Measurements from ENCODE around the gene ITPR1.
"Not testable (repeated sequence)": the region's sequence is repeated elsewhere in the genome, so short reads cannot be mapped to it uniquely, and the experiment has no call there.

ITPR1 gene

GRCh38 chr3:4755566-4755965, 262.4 kb downstream of the ITPR1 start:
- H3K4me3 ChIP-seq (ENCODE audit: low read length) = no peak overlapping the region
- no peak overlapping the region for H3K27ac ChIP-seq (ENCODE audit: low read length)
- no peaks in the 10 kb centered on the region for H3K27me3 ChIP-seq (ENCODE audit: control insufficient read depth, insufficient read depth, low read length)
- no peaks in the 10 kb centered on the region for H3K9me3 ChIP-seq (ENCODE audit: control insufficient read depth, low read depth, low read length)
- no peak overlapping the region for H3K9ac ChIP-seq (ENCODE audit: low read length)
- H3K4me1 ChIP-seq (ENCODE audit: control insufficient read depth, low read depth, low read length) = peaks cover 7% of the 10 kb centered on the region
- H3K36me3 ChIP-seq (ENCODE audit: control insufficient read depth, low read depth, low read length) = no peaks in the 10 kb centered on the region

- Histone ChIP-seq H3K36me3 (ENCODE audit: control insufficient read depth, low read depth, low read length) (no peaks in the 10 kb centered on the region), H3K4me3 (ENCODE audit: low read length) (no peak overlapping the region), H3K9ac (ENCODE audit: low read length) (no peak overlapping the region), H3K27me3 (ENCODE audit: control insufficient read depth, insufficient read depth, low read length) (no peaks in the 10 kb centered on the region), H3K27ac (ENCODE audit: low read length) (no peak overlapping the region), H3K4me1 (ENCODE audit: control insufficient read depth, low read depth, low read length) (peaks cover 5% of the 10 kb centered on the region), H3K9me3 (ENCODE audit: control insufficient read depth, low read depth, low read length) (no peaks in the 10 kb centered on the region)
Measured at GRCh38 chr3:4756057-4756775, 263.1 kb downstream of the ITPR1 start.

- Histone ChIP-seq H3K27ac (ENCODE audit: low read length) (no peak overlapping the region), H3K9ac (ENCODE audit: low read length) (no peak overlapping the region), H3K27me3 (ENCODE audit: control insufficient read depth, insufficient read depth, low read length) (no peaks in the 10 kb centered on the region), H3K4me1 (ENCODE audit: control insufficient read depth, low read depth, low read length) (no peaks in the 10 kb centered on the region), H3K4me3 (ENCODE audit: low read length) (no peak overlapping the region), H3K9me3 (ENCODE audit: control insufficient read depth, low read depth, low read length) (no peaks in the 10 kb centered on the region), H3K36me3 (ENCODE audit: control insufficient read depth, low read depth, low read length) (no peaks in the 10 kb centered on the region)
Measured at GRCh38 chr3:4756855-4757574, 263.9 kb downstream of the ITPR1 start.

GRCh38 chr3:4757575-4758248, 264.6 kb downstream of the ITPR1 start:
- Histone ChIP-seq H3K4me3 (ENCODE audit: low read length) (no peak overlapping the region), H3K9ac (ENCODE audit: low read length) (no peak overlapping the region), H3K4me1 (ENCODE audit: control insufficient read depth, low read depth, low read length) (no peaks in the 10 kb centered on the region), H3K27ac (ENCODE audit: low read length) (no peak overlapping the region), H3K36me3 (ENCODE audit: control insufficient read depth, low read depth, low read length) (no peaks in the 10 kb centered on the region), H3K27me3 (ENCODE audit: control insufficient read depth, insufficient read depth, low read length) (no peaks in the 10 kb centered on the region), H3K9me3 (ENCODE audit: control insufficient read depth, low read depth, low read length) (no peaks in the 10 kb centered on the region)

- Histone ChIP-seq H3K36me3 (ENCODE audit: control insufficient read depth, low read depth, low read length) (no peaks in the 10 kb centered on the region), H3K4me1 (ENCODE audit: control insufficient read depth, low read depth, low read length) (no peaks in the 10 kb centered on the region), H3K4me3 (ENCODE audit: low read length) (no peak overlapping the region), H3K27ac (ENCODE audit: low read length) (no peak overlapping the region), H3K9me3 (ENCODE audit: control insufficient read depth, low read depth, low read length) (no peaks in the 10 kb centered on the region), H3K9ac (ENCODE audit: low read length) (no peak overlapping the region), H3K27me3 (ENCODE audit: control insufficient read depth, insufficient read depth, low read length) (no peaks in the 10 kb centered on the region)
Measured at GRCh38 chr3:4758249-4758860, 265.2 kb downstream of the ITPR1 start.

GRCh38 chr3:4758957-4759656, 266.0 kb downstream of the ITPR1 start:
- Histone ChIP-seq H3K27me3 (ENCODE audit: control insufficient read depth, insufficient read depth, low read length) (no peaks in the 10 kb centered on the region), H3K9ac (ENCODE audit: low read length) (no peak overlapping the region), H3K4me3 (ENCODE audit: low read length) (no peak overlapping the region), H3K4me1 (ENCODE audit: control insufficient read depth, low read depth, low read length) (no peaks in the 10 kb centered on the region), H3K9me3 (ENCODE audit: control insufficient read depth, low read depth, low read length) (no peaks in the 10 kb centered on the region), H3K27ac (ENCODE audit: low read length) (no peak overlapping the region), H3K36me3 (ENCODE audit: control insufficient read depth, low read depth, low read length) (no peaks in the 10 kb centered on the region)

- Histone ChIP-seq H3K36me3 (ENCODE audit: control insufficient read depth, low read depth, low read length) (no peaks in the 10 kb centered on the region), H3K27ac (ENCODE audit: low read length) (no peak overlapping the region), H3K27me3 (ENCODE audit: control insufficient read depth, insufficient read depth, low read length) (no peaks in the 10 kb centered on the region), H3K4me3 (ENCODE audit: low read length) (no peak overlapping the region), H3K9me3 (ENCODE audit: control insufficient read depth, low read depth, low read length) (no peaks in the 10 kb centered on the region), H3K4me1 (ENCODE audit: control insufficient read depth, low read depth, low read length) (no peaks in the 10 kb centered on the region), H3K9ac (ENCODE audit: low read length) (no peak overlapping the region)
Measured at GRCh38 chr3:4759689-4760312, 266.7 kb downstream of the ITPR1 start.

- no peaks in the 10 kb centered on the region for H3K27me3 ChIP-seq (ENCODE audit: control insufficient read depth, insufficient read depth, low read length)
- no peak overlapping the region for H3K9ac ChIP-seq (ENCODE audit: low read length)
- no peaks in the 10 kb centered on the region for H3K36me3 ChIP-seq (ENCODE audit: control insufficient read depth, low read depth, low read length)
- no peaks in the 10 kb centered on the region for H3K4me1 ChIP-seq (ENCODE audit: control insufficient read depth, low read depth, low read length)
- H3K9me3 ChIP-seq (ENCODE audit: control insufficient read depth, low read depth, low read length) = peaks cover 3% of the 10 kb centered on the region
- no peak overlapping the region for H3K27ac ChIP-seq (ENCODE audit: low read length)
- no peak overlapping the region for H3K4me3 ChIP-seq (ENCODE audit: low read length)
Measured at GRCh38 chr3:4761759-4762158, 268.6 kb downstream of the ITPR1 start.

- not testable (repeated sequence) for H3K27ac ChIP-seq (ENCODE audit: low read length); H3K9me3 ChIP-seq (ENCODE audit: control insufficient read depth, low read depth, low read length); H3K9ac ChIP-seq (ENCODE audit: low read length); H3K4me1 ChIP-seq (ENCODE audit: control insufficient read depth, low read depth, low read length); H3K36me3 ChIP-seq (ENCODE audit: control insufficient read depth, low read depth, low read length); H3K4me3 ChIP-seq (ENCODE audit: low read length); H3K27me3 ChIP-seq (ENCODE audit: control insufficient read depth, insufficient read depth, low read length)
Measured at GRCh38 chr3:4762481-4763230, 269.5 kb downstream of the ITPR1 start.

GRCh38 chr3:4763604-4764247, 270.6 kb downstream of the ITPR1 start:
- Histone ChIP-seq H3K4me3 (ENCODE audit: low read length) (no peak overlapping the region), H3K9me3 (ENCODE audit: control insufficient read depth, low read depth, low read length) (peaks cover 3% of the 10 kb centered on the region), H3K36me3 (ENCODE audit: control insufficient read depth, low read depth, low read length) (no peaks in the 10 kb centered on the region), H3K27me3 (ENCODE audit: control insufficient read depth, insufficient read depth, low read length) (no peaks in the 10 kb centered on the region), H3K27ac (ENCODE audit: low read length) (no peak overlapping the region), H3K9ac (ENCODE audit: low read length) (no peak overlapping the region), H3K4me1 (ENCODE audit: control insufficient read depth, low read depth, low read length) (no peaks in the 10 kb centered on the region)
